Activated CD4-positive, alpha-beta T cell treated with anti-CD3 and anti-CD28 coated beads for 4 hours (primary cell): Measurements from ENCODE around the gene MYO10.
A peak's percentile ranks its signal among the peaks of the same experiment; 100 is the strongest.

ENCODE experiments used
- DNase-seq, 2 donors: peaks; one replicate each; pipeline ENCODE4 v3.0.0-alpha.2; 2020

Gene MYO10

GRCh38 chr5:16807547-16807864 is 128.6 kb downstream of the MYO10 start:
- DNase-seq: no peak

- DNase-seq: no peak
Measured at GRCh38 chr5:16806711-16807546, 129.2 kb downstream of the MYO10 start.

- no peak for DNase-seq
Measured at GRCh38 chr5:16805486-16805885, 130.6 kb downstream of the MYO10 start.

GRCh38 chr5:16803831-16804230 is 132.3 kb downstream of the MYO10 start:
- no peak for DNase-seq

- no peak for DNase-seq
Measured at GRCh38 chr5:16800477-16800876, 135.6 kb downstream of the MYO10 start.

- no peak for DNase-seq
Measured at GRCh38 chr5:16799796-16800195, 136.3 kb downstream of the MYO10 start.

- no peak for DNase-seq
Measured at GRCh38 chr5:16797951-16798350, 138.1 kb downstream of the MYO10 start.

- no peak for DNase-seq
Measured at GRCh38 chr5:16794269-16794913, 141.7 kb downstream of the MYO10 start.

GRCh38 chr5:16792598-16793275 is 143.4 kb downstream of the MYO10 start:
- DNase-seq: no peak

GRCh38 chr5:16791904-16792597 is 144.0 kb downstream of the MYO10 start:
- DNase-seq: no peak

GRCh38 chr5:16791036-16791705 is 144.9 kb downstream of the MYO10 start:
- DNase-seq: peak in 1 of 2 donors; percentile 13

- no peak for DNase-seq
Measured at GRCh38 chr5:16788957-16789356, 147.1 kb downstream of the MYO10 start.

GRCh38 chr5:16787278-16787677 is 148.8 kb downstream of the MYO10 start:
- DNase-seq: no peak

- DNase-seq: no peak
Measured at GRCh38 chr5:16784843-16785791, 151.0 kb downstream of the MYO10 start.

GRCh38 chr5:16784088-16784487 is 152.0 kb downstream of the MYO10 start:
- DNase-seq: no peak

GRCh38 chr5:16781828-16782626 is 154.1 kb downstream of the MYO10 start:
- no peak for DNase-seq

GRCh38 chr5:16780325-16780724 is 155.8 kb downstream of the MYO10 start:
- no peak for DNase-seq

GRCh38 chr5:16777432-16777831 is 158.7 kb downstream of the MYO10 start:
- no peak for DNase-seq

- no peak for DNase-seq
Measured at GRCh38 chr5:16776611-16777251, 159.4 kb downstream of the MYO10 start.

- no peak for DNase-seq
Measured at GRCh38 chr5:16774806-16775205, 161.3 kb downstream of the MYO10 start.
